Stimulated activated CD4-positive, alpha-beta T cell treated with anti-CD3 and anti-CD28 coated beads, Interleukin-15, amount 100 ng/mL, for 1 hour (primary cell): Measurements from ENCODE around the gene CHCHD4.

Experiments
- DNase-seq, 2 donors: peaks; one replicate each; pipeline ENCODE4 v3.0.0-alpha.2; 2020; ENCODE audit warnings: low read depth in 1 of 2, low spot score in 1 of 2

CHCHD4 gene

DNA sequence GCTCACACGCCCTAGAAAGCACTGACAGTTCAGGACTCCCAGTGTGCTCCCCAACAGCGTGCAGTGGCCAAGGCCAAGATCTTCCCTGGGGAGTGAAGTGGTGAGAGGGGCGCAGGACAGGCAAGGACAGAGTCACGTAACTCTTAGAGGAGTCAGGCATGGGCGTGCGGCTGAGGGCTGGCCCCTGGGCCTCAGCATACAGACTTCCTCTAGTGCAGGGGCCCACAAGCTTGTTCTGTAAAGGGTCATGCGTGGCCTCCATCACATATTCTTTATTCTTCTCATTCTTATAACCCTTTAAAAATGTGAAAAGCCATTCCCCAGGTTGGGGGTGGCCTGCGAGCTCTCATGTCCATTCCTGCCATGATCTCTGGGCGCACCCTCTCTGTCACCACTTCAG lies 25.4 kb upstream of the CHCHD4 start:
- DNase-seq = no peak

- no peak for DNase-seq
Measured at GRCh38 chr3:14148041-14148985, 23.6 kb upstream of the CHCHD4 start.

DNA sequence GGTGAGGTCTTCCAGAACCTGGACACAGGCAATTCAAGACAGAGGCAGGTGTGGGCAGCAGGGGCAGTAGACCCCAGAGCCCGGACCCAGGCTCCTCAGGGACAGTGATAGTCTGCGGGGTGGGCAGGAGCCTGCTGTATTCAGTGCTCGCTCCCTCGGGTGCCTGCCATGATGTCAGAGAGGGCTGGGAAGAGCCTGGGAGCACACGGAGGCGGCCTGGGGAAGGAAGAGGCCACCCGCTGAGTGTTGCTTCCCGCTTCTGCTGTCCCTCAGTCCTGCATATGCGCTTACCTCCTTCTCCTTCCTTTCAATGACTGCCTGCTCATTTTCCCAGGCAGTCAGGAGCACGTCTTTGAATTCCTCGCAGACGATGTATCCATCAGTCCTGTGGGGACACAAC lies 22.9 kb upstream of the CHCHD4 start:
- DNase-seq = no peak

GRCh38 chr3:14147066-14147435 lies 22.4 kb upstream of the CHCHD4 start:
- no peak for DNase-seq

DNA sequence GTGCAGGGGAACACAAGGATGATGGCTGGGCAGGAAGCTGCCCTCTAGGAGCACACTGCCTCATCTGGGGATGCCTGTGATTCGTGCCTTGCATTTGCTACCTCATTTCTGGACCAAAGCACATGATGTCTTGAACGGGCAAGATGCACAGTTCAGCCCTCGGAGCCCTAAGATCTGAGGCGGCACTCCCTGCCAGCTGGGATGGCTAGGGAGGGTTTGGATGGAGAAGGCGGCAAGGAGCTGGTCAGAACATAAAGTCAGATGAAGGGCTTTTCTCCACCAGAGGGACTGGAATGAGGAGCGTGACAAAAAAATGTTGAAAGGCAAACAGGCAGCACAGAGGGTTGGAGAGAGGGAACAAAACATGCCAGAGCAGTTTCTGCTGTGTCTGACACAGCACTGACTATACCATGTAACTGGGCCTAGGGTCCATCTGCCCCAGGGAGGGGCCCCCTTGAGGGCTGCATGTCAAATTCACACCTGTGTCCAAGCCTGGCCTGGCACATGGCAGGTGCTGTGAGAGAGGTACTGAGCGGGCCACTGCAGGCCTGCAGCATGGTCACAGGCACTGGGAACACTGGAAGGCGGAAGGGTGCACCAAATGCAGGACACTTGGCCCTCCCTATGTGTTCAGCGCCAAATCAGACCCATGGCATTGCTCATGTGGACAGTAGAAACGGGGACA lies 21.9 kb upstream of the CHCHD4 start:
- DNase-seq = no peak

- no peak for DNase-seq
Measured at GRCh38 chr3:14145670-14146380, 21.2 kb upstream of the CHCHD4 start.

DNA sequence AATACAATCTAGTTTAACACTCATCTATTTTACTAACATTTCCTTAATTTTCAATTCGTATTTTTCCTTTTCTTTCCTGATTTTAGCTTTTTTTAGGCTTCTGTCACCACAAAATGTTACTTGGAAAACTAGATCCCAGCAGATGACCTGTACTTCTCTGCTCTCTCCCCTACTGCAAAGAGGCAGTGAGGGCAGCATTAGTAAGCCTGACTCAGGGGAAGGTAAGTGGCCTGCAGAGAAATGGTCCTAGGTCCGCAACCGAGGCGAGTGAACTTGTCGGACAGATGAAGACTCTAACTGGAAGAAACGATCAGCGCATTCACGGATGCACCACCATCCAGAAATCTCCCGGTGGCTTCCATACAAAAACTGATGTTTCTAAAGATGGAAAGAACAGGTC lies 20.6 kb upstream of the CHCHD4 start:
- no peak for DNase-seq

DNA sequence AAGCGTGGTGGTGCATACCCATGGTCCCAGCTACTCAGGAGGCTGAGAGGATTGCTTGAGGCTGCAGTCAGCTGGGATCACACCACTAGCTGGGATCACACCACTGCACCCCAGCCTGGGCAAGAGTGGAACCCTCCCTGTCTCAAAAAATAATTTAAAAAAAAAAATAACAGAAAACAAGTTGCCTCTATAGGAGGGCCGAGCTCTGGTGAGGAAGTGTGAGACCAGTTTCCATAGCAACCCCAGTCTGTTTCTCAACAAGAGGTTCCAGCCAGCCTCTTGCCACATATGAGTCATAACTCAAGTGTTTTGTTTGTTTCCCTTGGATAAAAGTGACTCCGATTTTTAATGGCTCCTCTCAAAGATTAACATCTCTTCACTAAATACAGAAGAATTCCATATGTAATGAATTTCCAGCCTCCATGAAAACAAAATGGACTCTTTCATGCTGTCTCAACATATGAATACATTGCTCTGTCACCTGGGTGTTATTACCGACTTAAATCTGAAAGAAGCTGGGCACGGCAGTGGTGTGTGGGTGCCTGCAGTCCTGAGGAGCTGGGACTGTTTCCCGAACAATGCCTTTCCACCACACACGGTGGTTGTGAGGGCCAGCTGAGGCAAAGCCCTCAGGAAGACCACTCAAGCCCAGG lies 19.9 kb upstream of the CHCHD4 start:
- peak in 1 of 2 donors; percentile 43 for DNase-seq

- no peak for DNase-seq
Measured at GRCh38 chr3:14143271-14144225, 18.9 kb upstream of the CHCHD4 start.

DNA sequence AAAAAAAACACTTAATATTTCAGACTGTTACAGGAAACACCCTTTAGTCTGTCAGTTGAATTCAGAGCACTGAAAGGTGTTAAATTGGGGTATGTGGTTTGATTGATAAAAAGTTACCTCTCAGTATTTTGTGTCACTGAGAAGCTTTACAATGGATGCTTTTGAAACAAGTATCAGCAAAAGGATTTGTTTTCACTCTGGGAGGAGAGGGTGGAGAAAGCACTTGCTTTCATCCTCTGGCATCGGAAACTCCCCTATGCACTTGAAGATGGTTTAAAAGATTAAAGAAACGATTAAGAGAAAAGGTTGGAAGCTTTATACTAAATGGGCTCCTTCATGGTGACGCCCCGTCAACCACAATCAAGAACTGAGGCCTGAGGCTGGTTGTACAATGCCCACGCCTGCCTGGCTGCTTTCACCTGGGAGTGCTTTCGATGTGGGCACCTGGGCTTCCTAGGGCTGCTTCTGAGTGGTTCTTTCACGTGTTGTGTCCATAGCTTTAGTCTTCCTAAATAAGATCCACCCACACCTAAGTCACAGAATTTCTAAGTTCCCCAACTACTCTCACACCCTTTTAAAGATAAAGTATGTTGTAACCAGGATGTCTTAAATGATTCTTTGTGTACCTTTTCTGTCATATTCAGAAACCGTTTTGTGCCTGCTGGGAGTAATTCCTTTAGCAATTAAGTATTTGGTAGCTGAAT lies 18.0 kb upstream of the CHCHD4 start:
- DNase-seq = peak in 1 of 2 donors; percentile 32

GRCh38 chr3:14141602-14142341 lies 17.1 kb upstream of the CHCHD4 start:
- no peak for DNase-seq

GRCh38 chr3:14141144-14141543 lies 16.5 kb upstream of the CHCHD4 start:
- no peak for DNase-seq

- no peak for DNase-seq
Measured at GRCh38 chr3:14140668-14141067, 16.0 kb upstream of the CHCHD4 start.

DNA sequence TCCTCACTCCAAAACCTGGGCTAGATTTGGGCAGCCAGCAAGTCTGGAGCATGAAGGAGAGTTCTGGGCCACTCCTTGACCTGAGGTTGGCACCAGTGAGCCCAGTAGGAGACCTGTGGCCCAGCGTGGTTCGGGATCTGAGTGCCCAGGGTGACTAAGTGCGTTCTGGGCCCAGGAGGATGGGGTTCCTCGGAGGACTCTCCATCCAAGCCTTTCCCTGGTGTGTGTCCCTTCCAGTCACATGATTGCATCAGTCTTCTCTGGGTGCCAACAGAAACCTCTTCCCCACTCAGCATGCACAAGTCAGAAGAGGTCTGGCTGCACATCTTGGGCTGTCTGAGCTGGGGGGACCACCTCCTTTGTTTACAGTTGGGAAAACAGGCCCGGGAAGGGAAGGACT lies 15.1 kb upstream of the CHCHD4 start:
- no peak for DNase-seq

DNA sequence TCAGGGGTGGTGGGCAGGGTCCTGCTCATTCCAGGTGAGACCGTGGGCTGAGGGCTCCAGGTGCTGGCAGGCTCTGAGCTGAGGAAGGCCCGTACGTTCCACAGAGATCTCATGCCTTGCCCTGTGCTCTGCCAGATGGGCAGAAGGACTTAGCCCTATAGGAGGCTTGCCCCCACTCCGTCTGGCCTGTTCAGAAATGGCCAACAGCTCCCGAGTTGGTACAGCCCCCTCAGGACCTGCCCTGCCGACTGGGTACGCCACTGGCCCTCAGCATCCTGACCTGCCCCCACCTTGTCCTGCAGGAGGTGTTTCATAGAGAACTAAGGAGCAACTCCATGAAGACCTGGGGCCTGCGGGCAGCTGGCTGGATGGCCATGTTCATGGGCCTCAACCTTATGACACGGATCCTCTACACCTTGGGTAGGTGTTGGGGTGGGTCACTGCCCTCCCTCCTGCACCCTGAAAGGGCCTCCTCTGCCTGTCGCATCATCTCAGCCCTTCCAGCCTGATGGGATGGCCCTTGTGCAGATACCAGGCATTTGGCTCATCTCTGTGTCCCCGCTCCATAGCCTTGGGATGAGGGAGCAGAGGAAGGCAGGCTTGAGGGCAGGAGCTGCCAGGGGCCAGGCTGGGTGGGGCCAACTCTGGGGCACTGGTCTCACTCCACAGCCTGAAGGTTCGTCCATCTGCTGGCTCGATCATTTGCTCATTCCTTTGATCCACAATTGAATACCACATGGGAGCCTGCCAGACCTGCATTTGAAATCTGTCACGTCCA lies 14.4 kb upstream of the CHCHD4 start:
- no peak for DNase-seq

DNA sequence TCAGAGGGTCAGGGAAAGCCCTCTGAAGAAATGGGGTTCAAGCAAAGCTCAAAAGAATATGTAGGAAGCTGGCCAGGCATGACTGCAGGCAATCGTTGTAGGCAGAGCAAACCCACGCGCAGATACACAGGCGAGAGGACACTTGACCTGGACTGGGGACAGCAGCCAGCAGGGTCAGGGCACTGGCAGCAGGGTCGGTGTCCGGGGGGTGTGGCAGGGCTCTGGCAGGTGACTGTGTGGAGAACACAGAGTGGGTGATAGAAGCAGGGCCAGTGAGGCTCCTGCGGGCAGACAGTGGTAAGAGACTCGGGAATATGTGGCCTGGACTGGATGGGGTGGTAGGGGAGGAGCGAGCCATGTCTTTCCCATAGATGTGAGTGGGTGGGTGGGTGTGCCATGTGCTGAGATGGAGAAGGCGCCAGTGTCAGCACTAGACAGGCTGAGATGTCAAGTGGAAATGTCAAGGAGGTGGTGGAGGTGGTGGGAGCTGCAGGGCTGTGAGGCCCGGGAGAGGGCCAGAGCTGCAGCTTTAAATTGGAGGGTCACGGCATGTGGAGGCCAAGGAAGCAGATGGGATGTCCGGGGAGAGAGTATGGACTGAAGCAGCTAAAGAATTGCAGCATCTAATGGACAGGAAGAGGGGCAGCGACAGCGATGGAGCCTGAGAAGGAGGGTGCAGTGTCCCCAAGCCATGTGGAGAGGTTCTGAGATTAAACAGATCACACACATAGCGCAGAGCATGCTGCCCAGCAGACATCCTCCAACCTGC lies 13.6 kb upstream of the CHCHD4 start:
- DNase-seq = no peak

DNA sequence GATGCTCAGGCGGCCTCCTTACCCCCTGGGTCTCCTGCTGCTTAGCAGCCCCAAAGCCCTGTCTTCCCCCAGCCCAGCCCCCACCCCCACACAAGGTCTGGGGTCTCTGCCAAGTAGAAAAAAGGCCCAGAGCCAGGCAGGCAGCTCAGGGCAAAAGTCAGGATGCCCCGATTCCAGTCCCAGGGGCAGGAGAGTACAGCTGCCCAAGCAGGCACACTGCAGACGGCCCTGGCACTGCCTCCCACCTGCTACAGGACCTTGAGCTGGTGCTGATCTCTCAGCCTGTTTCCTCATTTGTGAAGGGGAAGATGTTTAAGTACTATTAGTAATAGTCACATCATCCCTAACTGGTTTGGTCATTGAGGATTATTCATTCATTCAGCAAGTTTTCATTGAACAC lies 12.8 kb upstream of the CHCHD4 start:
- no peak for DNase-seq
